Prostate gland (tissue), 2 donors: Measurements from ENCODE around the gene EPM2AIP1.

Source experiments
- CTCF ChIP-seq, 4 experiments: fragments of 200-600 bp in 2 of 4; fragments of 450-650 bp in 2 of 4; sonication (generic) in 2 of 4; IDR thresholded peaks; 1 replicate in 3 of 4; 2 replicates in 1 of 4; pipeline ENCODE4 v1.5.1; 2016 to 2019; ENCODE audit warnings: antibody characterized with exemption in 4 of 4, mild to moderate bottlenecking in 2 of 4, moderate library complexity in 2 of 4
- POLR2AphosphoS5 ChIP-seq: sonication (generic); formaldehyde crosslinking; IDR thresholded peaks from one replicate; pipeline ENCODE4 v1.6.1; 2017; ENCODE audit warnings: antibody characterized with exemption

DNA sequence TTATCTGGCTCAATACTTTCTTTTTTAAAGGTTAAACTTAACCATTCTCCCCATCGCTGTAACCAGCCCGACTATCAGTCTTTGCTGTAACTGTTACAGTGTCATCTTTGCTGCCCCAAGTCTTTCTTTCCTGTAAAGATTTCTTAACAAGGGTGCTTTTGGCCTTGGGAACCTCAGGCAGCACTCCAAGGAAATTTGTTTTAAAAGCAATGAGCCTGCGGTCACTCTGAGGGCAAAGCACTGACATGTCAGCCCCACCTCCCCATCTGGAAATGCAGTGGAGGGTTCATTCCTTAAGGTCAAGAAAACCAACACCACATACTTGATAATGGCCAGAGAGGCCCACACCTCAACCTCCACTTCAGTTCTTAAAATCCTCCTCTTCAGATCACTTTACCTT lies 51.3 kb downstream of the EPM2AIP1 start:
- no peak for TF ChIP-seq CTCF (IDR thresholded peaks at IDR 0.05)
- no peak for TF ChIP-seq POLR2AphosphoS5
